OCI-LY3 (cell line): ENCODE results near the gene CLDN4.

ENCODE experiments used
- H2AFZ ChIP-seq: fragments of 200-600, 300-600 bp; shearing (Covaris generic); 2 replicates; pipeline ENCODE4 v1.6.0; 2014; ENCODE audit warnings: antibody characterized with exemption, low read depth, low read length
- H3K27ac ChIP-seq: fragments of 200-600, 300-600 bp; sonication (generic); 2 replicates; pipeline ENCODE4 v1.5.1; 2014; ENCODE audit warnings: mild to moderate bottlenecking, low read length, moderate library complexity, mixed read lengths
- H3K27me3 ChIP-seq: fragments of 200-600, 300-600 bp; sonication (generic); 2 replicates; pipeline ENCODE4 v1.6.1; 2014; ENCODE audit warnings: low read depth, low read length, mixed read lengths
- H3K36me3 ChIP-seq: fragments of 200-600, 300-600 bp; sonication (generic); replicated peaks from 2 replicates; pipeline ENCODE3; 2014; ENCODE audit warnings: low read depth, low read length, mixed read lengths
- H3K4me1 ChIP-seq: fragments of 300-600, 200-600 bp; sonication (generic); 2 replicates; pipeline ENCODE4 v1.6.1; 2014; ENCODE audit warnings: low read length, mixed read lengths
- H3K4me2 ChIP-seq: fragments of 200-600, 300-600 bp; sonication (generic); 2 replicates; pipeline ENCODE4 v1.6.1; 2014; ENCODE audit warnings: low read length, mixed read lengths
- H3K4me3 ChIP-seq: fragments of 300-600, 200-600 bp; sonication (generic); 2 replicates; pipeline ENCODE4 v1.5.1; 2014; ENCODE audit warnings: antibody characterized with exemption, mild to moderate bottlenecking, low read length, moderate library complexity
- H3K79me2 ChIP-seq: fragments of 300-600, 200-600 bp; shearing (Covaris generic); 2 replicates; pipeline ENCODE4 v1.6.1; 2014; ENCODE audit warnings: mild to moderate bottlenecking, low read length, mixed read lengths
- H3K9ac ChIP-seq: fragments of 300-600, 200-600 bp; shearing (Covaris generic); 2 replicates; pipeline ENCODE4 v1.6.0; 2014; ENCODE audit warnings: mild to moderate bottlenecking, low read length, moderate library complexity
- H3K9me3 ChIP-seq: fragments of 200-600, 300-600 bp; shearing (Covaris generic); 2 replicates; pipeline ENCODE4 v1.6.1; 2014; ENCODE audit warnings: low read length, mixed read lengths; ENCODE audit not compliant: insufficient read depth
- H4K20me1 ChIP-seq: fragments of 200-600, 300-600 bp; sonication (generic); 2 replicates; pipeline ENCODE4 v1.6.1; 2016; ENCODE audit warnings: low read length, mixed read lengths; ENCODE audit not compliant: insufficient read depth
- CTCF ChIP-seq: fragments of 200-600, 300-600 bp; sonication (generic); IDR thresholded peaks from 2 replicates; pipeline ENCODE4 v1.5.1; 2014; ENCODE audit warnings: antibody characterized with exemption, low read length, low read depth
- EZH2phosphoT487 ChIP-seq: fragments of 200-600 bp; shearing (Covaris generic); IDR thresholded peaks from 2 replicates; pipeline ENCODE4 v1.6.1; 2018; ENCODE audit warnings: antibody characterized with exemption, mixed run types, low read depth

The CLDN4 gene

GRCh38 chr7:73872056-73872908 is 41.5 kb downstream of the CLDN4 start:
- H3K4me3 ChIP-seq = no peak overlapping the region
- H3K36me3 ChIP-seq = no peaks in the 10 kb centered on the region
- H3K27ac ChIP-seq = no peak overlapping the region
- no peak overlapping the region for H2AFZ ChIP-seq
- no peak for TF ChIP-seq EZH2phosphoT487
- no peak for TF ChIP-seq CTCF
- H4K20me1 ChIP-seq = no peaks in the 10 kb centered on the region
- H3K4me1 ChIP-seq = no peaks in the 10 kb centered on the region
- no peak overlapping the region for H3K4me2 ChIP-seq
- H3K27me3 ChIP-seq = peaks cover 8% of the 10 kb centered on the region; the same call in 1 of the 2 replicates
- no peak overlapping the region for H3K9ac ChIP-seq
- no peaks in the 10 kb centered on the region for H3K9me3 ChIP-seq
- H3K79me2 ChIP-seq = no peaks in the 10 kb centered on the region

DNA sequence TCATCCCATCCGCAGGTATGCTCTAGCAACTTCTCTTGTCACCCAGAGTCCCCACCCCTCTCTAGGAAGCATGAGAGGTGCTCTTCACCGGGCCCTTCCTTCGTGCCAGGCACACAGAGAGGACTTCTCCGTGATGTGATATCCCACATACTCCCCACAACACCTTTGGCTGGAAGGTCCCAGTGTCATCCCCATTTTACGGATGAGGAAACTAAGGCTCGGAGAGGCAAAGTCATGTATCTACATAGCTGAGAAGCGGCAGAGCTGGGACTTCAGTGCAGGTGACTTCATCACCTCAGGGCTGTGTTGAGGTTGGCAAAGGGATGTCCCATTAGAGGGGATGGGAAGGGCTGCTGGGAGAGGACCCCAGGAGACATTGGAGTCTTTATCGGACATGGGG is 45.6 kb downstream of the CLDN4 start:
- no peak overlapping the region for H3K4me2 ChIP-seq
- H2AFZ ChIP-seq = no peak overlapping the region
- no peak overlapping the region for H3K27ac ChIP-seq
- H3K27me3 ChIP-seq = peaks cover 16% of the 10 kb centered on the region
- H4K20me1 ChIP-seq = no peaks in the 10 kb centered on the region
- H3K79me2 ChIP-seq = no peaks in the 10 kb centered on the region
- no peak overlapping the region for H3K4me3 ChIP-seq
- H3K36me3 ChIP-seq = no peaks in the 10 kb centered on the region
- no peaks in the 10 kb centered on the region for H3K9me3 ChIP-seq
- H3K9ac ChIP-seq = no peak overlapping the region
- no peak for TF ChIP-seq EZH2phosphoT487
- no peak for TF ChIP-seq CTCF
- H3K4me1 ChIP-seq = no peaks in the 10 kb centered on the region

DNA sequence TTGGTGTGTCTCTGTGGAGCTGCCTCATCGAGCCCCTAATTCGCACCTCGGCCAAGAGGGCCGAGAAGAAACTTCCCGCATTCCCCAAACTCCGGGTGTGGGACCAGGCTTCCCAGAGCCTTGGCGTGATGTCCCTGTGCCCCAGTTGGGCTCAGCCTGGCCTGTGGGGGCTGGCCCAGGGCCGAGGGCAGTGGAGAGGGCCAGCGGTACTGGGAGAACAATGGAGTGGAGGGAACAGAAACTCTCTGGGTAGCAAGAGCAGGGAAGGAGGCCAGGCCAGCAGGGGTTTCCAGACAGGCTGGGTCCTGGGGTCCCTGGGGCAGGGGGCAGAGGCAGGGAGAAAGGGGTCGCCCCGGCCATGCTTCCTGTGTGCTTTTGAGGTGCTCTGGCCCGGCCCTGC is 46.2 kb downstream of the CLDN4 start:
- Histone ChIP-seq H3K36me3 (no peaks in the 10 kb centered on the region), H3K9ac (no peak overlapping the region), H4K20me1 (no peaks in the 10 kb centered on the region), H3K79me2 (no peaks in the 10 kb centered on the region), H2AFZ (no peak overlapping the region), H3K4me1 (no peaks in the 10 kb centered on the region), H3K4me3 (no peak overlapping the region), H3K27ac (no peak overlapping the region), H3K27me3 (peaks cover 20% of the 10 kb centered on the region), H3K4me2 (no peak overlapping the region), H3K9me3 (no peaks in the 10 kb centered on the region)
- TF ChIP-seq CTCF (no peak), EZH2phosphoT487 (no peak)

- Histone ChIP-seq H3K36me3 (no peaks in the 10 kb centered on the region), H3K4me2 (no peak overlapping the region), H3K27me3 (peaks cover 15% of the 10 kb centered on the region), H3K27ac (no peak overlapping the region), H3K4me3 (no peak overlapping the region), H3K4me1 (no peaks in the 10 kb centered on the region), H3K9me3 (no peaks in the 10 kb centered on the region), H3K79me2 (no peaks in the 10 kb centered on the region), H3K9ac (no peak overlapping the region), H4K20me1 (no peaks in the 10 kb centered on the region), H2AFZ (no peak overlapping the region)
- no peak for TF ChIP-seq CTCF
- no peak for TF ChIP-seq EZH2phosphoT487
Measured at GRCh38 chr7:73879977-73880681, 49.3 kb downstream of the CLDN4 start.
